IMR-90 (cell line): ENCODE data around the gene NUB1. TPM values are rescaled to one million over a fixed set of nuclear protein-coding genes. Genes with fewer than 3 reads are reported as not detected.

ENCODE experiments used
- ATAC-seq: fragments of 200-7000 bp; cut with Tn5 transposase; 2 replicates; pipeline ENCODE4 v1.9.1; 2020; ENCODE audit warnings: low read depth, mild to moderate bottlenecking, moderate library complexity
- BruUV-seq: library from RNA; stranded (reverse); fragments of 400-500 nt; replicated peaks from 2 replicates; lab custom pipeline; 2021; lab: Mats Ljungman, UMichigan
- CTCF ChIA-PET: fragments of 300-600 bp; formaldehyde crosslinking; extraction: SDS; loops from one replicate; lab custom pipeline; 2021; ENCODE audit warnings: antibody characterized with exemption; lab: Yijun Ruan, JAX
- POLR2A ChIA-PET: fragments of 300-600 bp; sonication (Branson Sonifier 250); formaldehyde crosslinking; loops from one replicate; lab custom pipeline; 2022; ENCODE audit warnings: antibody characterized with exemption; ENCODE audit not compliant: unreplicated experiment; lab: Charles Lee
- DNase-seq: peaks from one replicate; pipeline ENCODE4 v3.0.0; 2013
- H2AFZ ChIP-seq: replicated peaks from 2 replicates; pipeline ENCODE3; 2013; ENCODE audit warnings: low read length, mild to moderate bottlenecking; ENCODE audit not compliant: poor library complexity
- H2AK5ac ChIP-seq: 2 replicates; pipeline ENCODE4 v1.6.1; 2013; ENCODE audit warnings: low read depth, low read length, inconsistent platforms
- H2AK9ac ChIP-seq: replicated peaks from 2 replicates; pipeline ENCODE3; 2013; ENCODE audit warnings: mild to moderate bottlenecking, low read depth, low read length, moderate library complexity; ENCODE audit not compliant: poor library complexity
- H2BK120ac ChIP-seq: 2 replicates; pipeline ENCODE4 v1.6.1; 2013; ENCODE audit warnings: low read depth, low read length, inconsistent platforms
- H2BK15ac ChIP-seq: 3 replicates; pipeline ENCODE4 v1.6.1; 2013; ENCODE audit warnings: low read depth, low read length, inconsistent platforms
- H2BK20ac ChIP-seq: 2 replicates; pipeline ENCODE4 v1.6.1; 2013; ENCODE audit warnings: low read depth, mild to moderate bottlenecking, inconsistent platforms, low read length, moderate library complexity
- H2BK5ac ChIP-seq: 2 replicates; pipeline ENCODE4 v1.6.1; 2013; ENCODE audit warnings: mild to moderate bottlenecking, low read depth, low read length, inconsistent platforms; ENCODE audit not compliant: poor library complexity, severe bottlenecking
- H3K14ac ChIP-seq: replicated peaks from 2 replicates; pipeline ENCODE4 v1.6.1; 2013; ENCODE audit warnings: low read depth, low read length, inconsistent platforms
- H3K18ac ChIP-seq: 2 replicates; pipeline ENCODE4 v1.6.1; 2013; ENCODE audit warnings: low read depth, low read length, control low read depth
- H3K23ac ChIP-seq: 2 replicates; pipeline ENCODE4 v1.6.1; 2013; ENCODE audit warnings: low read depth, low read length, inconsistent platforms
- H3K27ac ChIP-seq: 2 replicates; pipeline ENCODE4 v1.5.1; 2013; ENCODE audit warnings: mild to moderate bottlenecking, control low read depth, low read length; ENCODE audit not compliant: insufficient read depth
- H3K27me3 ChIP-seq: 2 replicates; pipeline ENCODE4 v1.6.1; 2013; ENCODE audit warnings: low read length; ENCODE audit not compliant: control insufficient read depth, insufficient read depth
- H3K36me3 ChIP-seq: 2 replicates; pipeline ENCODE4 v1.6.1; 2013; ENCODE audit warnings: low read length, mixed read lengths; ENCODE audit not compliant: control insufficient read depth, insufficient read depth
- H3K4ac ChIP-seq: 2 replicates; pipeline ENCODE4 v1.6.1; 2013; ENCODE audit warnings: low read depth, low read length, inconsistent platforms
- H3K4me1 ChIP-seq: 2 replicates; pipeline ENCODE4 v1.6.1; 2013; ENCODE audit warnings: low read length, mixed read lengths; ENCODE audit not compliant: control insufficient read depth, insufficient read depth
- H3K4me2 ChIP-seq: 2 replicates; pipeline ENCODE4 v1.6.1; 2013; ENCODE audit warnings: low read depth, mild to moderate bottlenecking, control low read depth, low read length, moderate library complexity
- H3K4me3 ChIP-seq: 2 replicates; pipeline ENCODE4 v1.5.1; 2013; ENCODE audit warnings: low read depth, mild to moderate bottlenecking, control low read depth, low read length, moderate library complexity; ENCODE audit not compliant: insufficient read depth
- H3K56ac ChIP-seq: 2 replicates; pipeline ENCODE4 v1.6.1; 2013; ENCODE audit warnings: low read length, inconsistent platforms; ENCODE audit not compliant: insufficient read depth; ENCODE audit errors: extremely low read depth
- H3K79me1 ChIP-seq, 2 experiments: 2 replicates each; pipeline ENCODE4 v1.6.1; 2013; ENCODE audit warnings: low read length in 2 of 2, inconsistent platforms in 1 of 2, low read depth in 1 of 2
- H3K9ac ChIP-seq: 2 replicates; pipeline ENCODE4 v1.6.1; 2013; ENCODE audit warnings: low read depth, low read length, control low read depth
- H3K9me1 ChIP-seq: 2 replicates; pipeline ENCODE4 v1.6.1; 2013; ENCODE audit warnings: low read length, inconsistent platforms; ENCODE audit not compliant: insufficient read depth
- H3K9me3 ChIP-seq: 2 replicates; pipeline ENCODE4 v1.6.1; 2013; ENCODE audit warnings: low read length; ENCODE audit not compliant: control insufficient read depth, insufficient read depth
- H4K20me1 ChIP-seq: 2 replicates; pipeline ENCODE4 v1.6.1; 2013; ENCODE audit warnings: low read length, inconsistent platforms; ENCODE audit not compliant: insufficient read depth
- H4K5ac ChIP-seq: 2 replicates; pipeline ENCODE4 v1.6.1; 2013; ENCODE audit warnings: mild to moderate bottlenecking, low read depth, low read length, control low read depth
- H4K8ac ChIP-seq, 2 experiments: 2 replicates each; pipeline ENCODE4 v1.6.1; 2013; ENCODE audit warnings: low read depth in 2 of 2, low read length in 2 of 2, control low read depth in 1 of 2, inconsistent platforms in 1 of 2
- H4K91ac ChIP-seq: 2 replicates; pipeline ENCODE4 v1.6.1; 2013; ENCODE audit warnings: low read depth, low read length, inconsistent platforms; ENCODE audit not compliant: insufficient read depth
- BHLHE40 ChIP-seq: fragments of 150-350 bp; IDR thresholded peaks from 2 replicates; pipeline ENCODE4 v1.6.1; 2016; ENCODE audit warnings: mild to moderate bottlenecking, low read depth, low read length
- CEBPB ChIP-seq: IDR thresholded peaks from 2 replicates; pipeline ENCODE4 v1.6.1; 2012; ENCODE audit warnings: low read depth, low read length, improper control_type of control experiment
- FOS ChIP-seq: fragments of 150-350 bp; IDR thresholded peaks from 2 replicates; pipeline ENCODE4 v1.6.1; 2016; ENCODE audit warnings: low read depth, low read length
- MAFK ChIP-seq: IDR thresholded peaks from 2 replicates; pipeline ENCODE4 v1.6.1; 2012; ENCODE audit warnings: low read depth, low read length, improper control_type of control experiment
- RFX5 ChIP-seq: IDR thresholded peaks from 2 replicates; pipeline ENCODE4 v1.8.0; 2012; ENCODE audit warnings: low read depth, mild to moderate bottlenecking, low read length, moderate library complexity
- SMC3 ChIP-seq: fragments of 150-350 bp; IDR thresholded peaks from 2 replicates; pipeline ENCODE4 v1.6.1; 2016; ENCODE audit warnings: low read depth, mild to moderate bottlenecking, antibody characterized with exemption, low read length, moderate library complexity
- WGBS, 2 experiments: methylation state at CpG; one replicate each; pipeline versions ENCODE4 v1.1.5 to v1.1.7; 2013; ENCODE audit warnings: missing lambda C conversion rate in 2 of 2; ENCODE audit not compliant: insufficient read length in 1 of 2; ENCODE audit errors: extremely low coverage in 2 of 2; 5-methylcytosine and 5-hydroxymethylcytosine counted together
- dilution Hi-C: fragments of 300-500 bp; cut with HindIII; formaldehyde crosslinking; loops from one replicate; pipeline ENCODE4 v1.14.3; 2018; ENCODE audit warnings: low sequenced_read_pairs; ENCODE audit not compliant: unreplicated experiment
- in situ Hi-C: fragments of 300-500 bp; cut with MboI; formaldehyde crosslinking; loops from 3 replicates; pipeline ENCODE4 v1.14.3; 2019; ENCODE audit warnings: low sequenced_read_pairs, inconsistent platforms, mixed read lengths
- intact Hi-C: fragments of 100-400 bp; cut with micrococcal nuclease; formaldehyde crosslinking; loops from 2 replicates; pipeline ENCODE4 v1.10.0; 2022
- polyA plus RNA-seq, 3 experiments: library from polyadenylated mRNA; depleted of rRNA; stranded (reverse); fragments of >200 nt; gene quantifications; 2 replicates each; pipeline ENCODE4 v1.2.3, GENCODE V29; 2012; ENCODE audit warnings: low replicate concordance in 1 of 3
- total RNA-seq: library from RNA; depleted of rRNA; stranded (reverse); fragments of >200 nt; gene quantifications from 2 replicates; pipeline ENCODE4 v1.2.3, GENCODE V29; 2012
- TF ChIP-seq, protein P1 (sequence below): conservative IDR thresholded peaks from 2 replicates; pipeline ENCODE4 v1.5.1; 2012; ENCODE audit warnings: mild to moderate bottlenecking, low read depth, low read length, improper control_type of control experiment

Gene NUB1
- total and polyA plus RNA-seq, 2 of the 4 experiments (the other 2 are of a cell fraction): 20.1 to 29.7 TPM

DNA sequence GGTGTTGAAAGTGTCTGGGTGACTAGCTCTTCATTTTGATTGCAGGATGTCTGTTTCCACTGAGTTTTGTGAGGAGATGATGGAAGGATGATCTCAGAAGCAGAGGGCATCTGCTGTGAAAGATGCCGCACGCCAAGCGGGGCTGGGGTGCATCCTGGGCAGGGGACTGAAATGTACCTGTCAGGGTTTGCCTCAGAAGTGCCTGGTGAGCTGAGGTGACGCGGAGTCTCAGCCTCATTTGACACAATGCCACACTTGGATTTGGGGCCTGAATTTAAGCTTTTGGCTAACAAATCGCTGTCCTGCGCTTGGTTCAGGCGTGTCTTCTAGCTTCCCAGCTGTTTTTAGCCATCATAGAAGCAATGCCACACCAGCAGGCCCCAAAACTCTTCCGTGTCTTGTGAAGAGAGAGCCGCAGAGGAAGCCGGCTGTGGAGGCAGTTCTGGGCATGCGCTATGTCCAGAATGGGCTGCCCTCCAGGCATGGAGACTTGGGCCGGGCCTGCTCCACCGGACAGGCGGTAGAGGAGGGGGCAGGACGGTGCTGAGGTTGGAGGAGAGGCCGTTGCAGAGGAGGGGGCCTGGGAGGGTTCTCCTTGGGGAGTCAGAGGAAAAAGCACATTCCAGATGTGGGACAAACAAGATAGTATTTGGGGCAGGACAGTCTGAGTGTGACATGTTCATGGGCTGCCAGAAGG lies 37.0 kb downstream of the NUB1 start:
- H3K4ac ChIP-seq: no peak overlapping the region
- H4K20me1 ChIP-seq: no peaks in the 10 kb centered on the region
- H3K9me1 ChIP-seq: no peaks in the 10 kb centered on the region
- peaks cover 32% of the 10 kb centered on the region for H3K36me3 ChIP-seq
- WGBS, 2 experiments: 83% methylated on average over 13 of the region's 17 CpGs; no CpG with 5 or more reads in 1 of the 2 experiments
- H3K23ac ChIP-seq: no peak overlapping the region
- H3K56ac ChIP-seq: no peak overlapping the region
- no peak for ATAC-seq
- H2BK20ac ChIP-seq: no peak overlapping the region
- no peak overlapping the region for H3K14ac ChIP-seq
- H2BK15ac ChIP-seq: no peak overlapping the region
- no peak overlapping the region for H2AFZ ChIP-seq
- no peak overlapping the region for H4K91ac ChIP-seq
- no peak overlapping the region for H3K18ac ChIP-seq
- H4K8ac ChIP-seq: no peak overlapping the region
- no peak for DNase-seq
- H3K27ac ChIP-seq: no peak overlapping the region
- H2BK5ac ChIP-seq: no peak overlapping the region
- no peak for TF ChIP-seq BHLHE40
- no peak for TF ChIP-seq SMC3
- no peak for TF ChIP-seq CEBPB
- no peak for TF ChIP-seq RFX5
- TF ChIP-seq, protein P1, sequence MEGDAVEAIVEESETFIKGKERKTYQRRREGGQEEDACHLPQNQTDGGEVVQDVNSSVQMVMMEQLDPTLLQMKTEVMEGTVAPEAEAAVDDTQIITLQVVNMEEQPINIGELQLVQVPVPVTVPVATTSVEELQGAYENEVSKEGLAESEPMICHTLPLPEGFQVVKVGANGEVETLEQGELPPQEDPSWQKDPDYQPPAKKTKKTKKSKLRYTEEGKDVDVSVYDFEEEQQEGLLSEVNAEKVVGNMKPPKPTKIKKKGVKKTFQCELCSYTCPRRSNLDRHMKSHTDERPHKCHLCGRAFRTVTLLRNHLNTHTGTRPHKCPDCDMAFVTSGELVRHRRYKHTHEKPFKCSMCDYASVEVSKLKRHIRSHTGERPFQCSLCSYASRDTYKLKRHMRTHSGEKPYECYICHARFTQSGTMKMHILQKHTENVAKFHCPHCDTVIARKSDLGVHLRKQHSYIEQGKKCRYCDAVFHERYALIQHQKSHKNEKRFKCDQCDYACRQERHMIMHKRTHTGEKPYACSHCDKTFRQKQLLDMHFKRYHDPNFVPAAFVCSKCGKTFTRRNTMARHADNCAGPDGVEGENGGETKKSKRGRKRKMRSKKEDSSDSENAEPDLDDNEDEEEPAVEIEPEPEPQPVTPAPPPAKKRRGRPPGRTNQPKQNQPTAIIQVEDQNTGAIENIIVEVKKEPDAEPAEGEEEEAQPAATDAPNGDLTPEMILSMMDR: no peak
- TF ChIP-seq MAFK: no peak
- TF ChIP-seq FOS: no peak
- H2BK120ac ChIP-seq: no peak overlapping the region
- H3K79me1 ChIP-seq: no peaks in the 10 kb centered on the region
- no TSS peak for BruUV-seq
- in situ Hi-C loops: no loop called here
- no peak overlapping the region for H4K5ac ChIP-seq
- no peak overlapping the region for H2AK5ac ChIP-seq
- H3K4me2 ChIP-seq: no peak overlapping the region
- H3K27me3 ChIP-seq: peaks cover 19% of the 10 kb centered on the region
- intact Hi-C loops: no loop called here
- H2AK9ac ChIP-seq: no peak overlapping the region
- H3K4me1 ChIP-seq: no peaks in the 10 kb centered on the region
- dilution Hi-C loops: no loop called here
- no peak overlapping the region for H3K9ac ChIP-seq
- no peak overlapping the region for H3K4me3 ChIP-seq
- H3K9me3 ChIP-seq: no peaks in the 10 kb centered on the region
- CTCF ChIA-PET: interaction anchor here (1.2 kb wide), 1 partner anchor 9 kb away, joined by 4 read pairs; no protein-coding TSS in a partner anchor
- POLR2A ChIA-PET: no interaction called here
